Caki2 (cell line): ENCODE measurements around the gene EGF. TPM values are rescaled to one million over a fixed set of nuclear protein-coding genes. Genes with fewer than 3 reads are reported as not detected.

Experiments
- DNase-seq: peaks from one replicate; pipeline ENCODE4 v3.0.0-alpha.2; 2015; ENCODE audit warnings: low read depth
- in situ Hi-C: cut with HindIII; loops from 2 replicates; pipeline ENCODE4 v1.10.0; 2016; ENCODE audit warnings: low sequenced_read_pairs, low pct_unique_long_range_greater_than_20kb, mixed read lengths
- total RNA-seq: library from RNA; depleted of rRNA; stranded (reverse); fragments of >200 nt; shearing (Covaris generic); gene quantifications from 2 replicates; pipeline ENCODE4 v1.2.3, GENCODE V29; 2014; ENCODE audit warnings: low replicate concordance

Gene EGF
- total RNA-seq, 1 experiment from 2014 or later = 8.8 TPM

DNA sequence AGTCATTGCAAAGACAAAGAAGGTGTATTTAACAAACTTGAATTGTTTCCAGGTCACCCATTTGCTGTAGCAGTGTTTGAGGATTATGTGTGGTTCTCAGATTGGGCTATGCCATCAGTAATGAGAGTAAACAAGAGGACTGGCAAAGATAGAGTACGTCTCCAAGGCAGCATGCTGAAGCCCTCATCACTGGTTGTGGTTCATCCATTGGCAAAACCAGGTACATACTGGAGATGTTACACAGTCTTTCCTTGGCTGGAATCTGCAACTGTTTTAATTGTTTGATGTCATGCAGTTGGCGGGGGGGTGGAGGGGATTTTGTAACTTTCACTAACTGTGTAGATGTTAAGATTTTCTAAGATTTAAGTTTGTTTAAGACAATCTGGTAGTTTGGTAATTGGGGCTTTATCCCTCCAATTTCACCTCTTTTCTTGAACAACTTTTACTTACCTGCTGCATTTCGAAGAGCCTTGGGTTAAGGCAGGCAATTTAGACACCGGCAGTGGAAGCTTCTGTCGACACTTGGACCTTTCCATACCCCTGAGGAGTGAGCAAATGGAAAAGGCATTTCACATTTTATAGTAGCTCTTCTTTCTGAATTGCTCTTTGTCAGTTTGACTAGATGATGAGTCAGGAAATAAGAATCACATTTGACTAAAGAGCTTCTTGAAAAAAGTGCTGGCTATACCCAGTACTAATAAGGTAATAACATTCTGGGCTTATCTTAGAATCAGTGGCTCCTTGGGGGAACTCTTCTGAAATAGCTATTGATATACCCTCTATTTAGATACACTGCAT, 67.4 kb downstream of the EGF start:
- in situ Hi-C loops = no loop called here
- no peak for DNase-seq

DNA sequence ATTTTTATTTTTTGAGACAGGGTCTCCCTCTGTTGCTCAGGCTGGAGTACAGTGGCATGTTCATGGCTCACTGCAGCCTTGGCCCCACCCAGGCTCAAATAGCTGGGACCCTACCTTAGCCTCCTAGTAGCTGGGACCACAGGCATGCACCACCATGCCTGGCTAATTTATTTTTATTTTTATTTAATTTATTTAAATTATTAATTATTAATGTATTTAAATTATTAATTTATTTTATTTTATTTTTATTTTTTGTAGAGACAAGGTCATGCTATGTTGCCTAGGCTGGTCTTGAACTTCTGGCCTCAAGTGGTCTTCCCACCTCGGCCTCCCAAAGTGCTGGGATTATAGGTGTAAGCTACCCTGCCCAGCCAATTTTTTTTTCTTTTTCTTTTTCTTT, 69.3 kb downstream of the EGF start:
- in situ Hi-C loops = no loop called here
- no peak for DNase-seq

DNA sequence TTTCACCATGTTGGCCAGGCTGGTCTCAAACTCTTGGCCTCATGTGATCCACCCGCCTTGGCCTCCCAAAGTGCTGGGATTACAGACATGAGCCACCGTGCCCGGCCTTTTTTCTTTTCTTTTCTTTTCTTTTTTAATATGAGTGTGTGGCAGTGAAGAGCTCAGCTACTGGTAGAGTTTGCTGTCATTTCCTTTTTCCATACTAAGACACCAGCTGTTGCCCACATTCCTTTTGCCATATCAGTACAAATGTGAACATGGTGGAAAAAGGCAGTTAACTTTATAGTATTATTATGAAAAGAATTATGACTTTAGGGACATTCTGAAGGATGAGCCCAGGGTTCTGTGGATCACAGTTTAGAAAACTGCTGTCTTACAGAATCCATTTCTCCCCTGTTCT, 69.8 kb downstream of the EGF start:
- DNase-seq = no peak
- in situ Hi-C loops = no loop called here

DNA sequence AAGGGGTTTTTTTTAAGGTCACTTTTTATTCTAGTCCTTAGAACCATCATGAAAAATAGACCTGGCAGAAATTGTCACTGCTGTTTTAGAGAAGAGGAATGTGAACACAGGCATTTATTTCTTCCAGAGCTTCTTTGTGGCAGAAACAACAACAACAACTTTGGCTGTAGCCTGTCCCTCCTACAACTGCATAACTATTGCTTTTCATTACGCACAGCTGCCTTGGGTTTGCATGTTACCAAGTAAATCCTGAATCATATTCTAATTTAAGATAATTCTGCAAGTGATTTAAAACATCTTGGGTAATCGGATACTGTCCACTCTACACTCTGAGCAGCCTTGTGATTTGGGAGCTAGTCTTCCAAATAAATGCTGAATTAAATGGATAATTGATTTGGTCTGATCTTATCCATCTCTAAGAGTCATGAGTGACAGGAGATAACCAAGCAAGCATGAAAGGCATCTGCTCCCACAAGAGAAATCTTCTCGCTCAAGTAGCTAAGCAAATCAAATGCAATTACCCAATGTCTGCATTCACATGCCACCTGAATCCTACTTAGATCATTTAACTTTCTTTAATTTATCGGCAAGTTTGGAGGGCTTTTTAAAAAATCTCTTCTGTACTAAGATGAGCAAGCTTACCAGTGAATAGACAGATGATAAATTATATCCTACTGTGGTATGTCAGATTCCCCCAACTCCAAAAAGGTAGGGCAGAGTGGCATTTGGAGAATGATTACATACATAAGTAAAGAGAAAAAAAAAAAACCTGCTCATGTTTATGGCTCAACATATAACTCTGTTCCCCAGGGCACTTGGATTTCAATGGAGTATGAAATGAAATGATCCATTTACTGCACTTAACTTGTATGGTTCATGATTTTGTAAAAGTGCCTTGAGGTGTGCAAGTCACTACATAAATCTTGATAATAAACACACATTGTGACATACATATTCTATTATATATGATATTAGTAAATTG, 73.6 kb downstream of the EGF start:
- DNase-seq = no peak
- in situ Hi-C loops = no loop called here

DNA sequence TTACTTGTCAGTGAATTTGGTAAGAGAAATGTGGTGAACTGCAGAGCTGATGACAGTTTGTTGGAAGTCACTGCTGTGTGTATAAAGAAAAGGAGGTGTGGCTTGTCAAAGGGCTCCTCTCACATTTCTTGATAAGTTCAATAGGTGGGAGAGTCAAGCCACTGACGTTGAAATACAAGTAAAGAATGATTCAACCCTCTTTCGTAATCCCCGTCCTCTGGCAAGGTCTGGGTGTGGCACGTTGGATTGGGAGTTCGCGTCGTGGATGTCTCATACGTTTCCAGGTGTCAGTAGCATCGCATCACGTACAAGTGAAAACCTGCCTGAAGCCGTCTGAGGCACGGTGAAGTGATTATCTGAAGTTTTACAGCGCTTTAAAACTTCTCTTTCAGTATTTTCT, 76.4 kb downstream of the EGF start:
- DNase-seq = no peak
- in situ Hi-C loops = no loop called here

DNA sequence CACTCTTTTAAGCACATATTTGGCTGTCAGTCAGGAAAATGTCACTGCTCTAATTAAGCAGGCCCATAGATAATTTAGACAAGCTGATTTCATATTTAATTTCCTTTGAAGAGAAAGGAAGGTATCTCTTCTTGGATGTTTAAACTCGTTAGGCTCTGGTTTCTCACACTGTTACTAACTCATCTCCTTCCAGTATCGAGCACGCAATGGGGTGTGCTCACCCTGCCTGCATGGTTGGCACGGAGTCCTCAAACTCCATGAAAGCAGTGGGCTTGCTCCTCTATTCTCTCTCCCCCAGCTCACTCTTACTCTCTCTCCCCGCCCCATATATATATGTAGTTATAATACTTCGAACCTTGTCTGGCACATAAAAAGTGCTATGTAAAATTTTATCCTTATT, 76.9 kb downstream of the EGF start:
- in situ Hi-C loops = no loop called here
- no peak for DNase-seq

DNA sequence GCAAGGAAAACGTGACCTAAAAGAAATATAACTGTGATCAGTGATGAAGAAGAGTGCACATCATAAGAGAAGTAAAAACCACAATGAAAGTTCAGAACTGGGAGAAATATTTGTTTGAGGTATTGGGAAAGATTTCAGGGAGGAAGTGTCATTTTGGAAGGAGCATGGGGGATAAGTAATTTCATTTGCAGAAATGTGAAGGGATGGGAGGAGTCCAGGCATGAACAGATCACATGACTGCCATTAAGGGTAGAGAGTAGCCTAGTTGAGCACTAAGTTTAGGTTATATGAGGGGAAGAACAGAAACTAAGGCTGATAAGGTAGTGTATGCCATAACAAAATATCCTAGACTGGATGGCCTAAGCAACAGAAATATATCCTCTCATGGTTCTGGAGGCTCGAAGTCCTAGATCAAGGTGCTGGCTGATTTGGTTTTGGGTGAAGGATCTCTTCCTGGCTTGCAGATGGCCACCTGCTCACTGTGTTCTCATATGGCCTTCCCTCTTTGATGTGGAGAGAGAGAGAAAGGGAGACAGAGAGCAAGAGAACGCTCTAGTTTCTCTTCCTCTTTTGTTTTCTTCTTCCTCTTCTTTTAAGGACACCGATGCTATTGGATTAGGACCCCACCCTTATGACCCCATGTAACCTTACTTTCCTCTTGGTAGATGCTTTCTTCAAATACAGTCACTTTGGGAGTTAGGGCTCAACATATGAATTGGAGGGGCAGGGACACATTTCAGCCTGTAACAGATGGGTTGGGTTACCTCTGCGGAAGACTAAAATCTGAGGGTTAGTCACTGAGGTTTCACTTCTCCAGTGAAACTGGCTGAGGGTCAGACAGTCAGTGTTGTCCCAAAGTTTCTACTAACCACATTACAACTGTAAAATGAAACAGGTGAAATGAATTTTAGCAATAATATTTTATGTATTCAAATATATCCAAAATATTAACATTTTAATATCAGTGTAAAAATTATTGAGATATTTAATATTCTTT, 77.9 kb downstream of the EGF start:
- in situ Hi-C loops = no loop called here
- no peak for DNase-seq

DNA sequence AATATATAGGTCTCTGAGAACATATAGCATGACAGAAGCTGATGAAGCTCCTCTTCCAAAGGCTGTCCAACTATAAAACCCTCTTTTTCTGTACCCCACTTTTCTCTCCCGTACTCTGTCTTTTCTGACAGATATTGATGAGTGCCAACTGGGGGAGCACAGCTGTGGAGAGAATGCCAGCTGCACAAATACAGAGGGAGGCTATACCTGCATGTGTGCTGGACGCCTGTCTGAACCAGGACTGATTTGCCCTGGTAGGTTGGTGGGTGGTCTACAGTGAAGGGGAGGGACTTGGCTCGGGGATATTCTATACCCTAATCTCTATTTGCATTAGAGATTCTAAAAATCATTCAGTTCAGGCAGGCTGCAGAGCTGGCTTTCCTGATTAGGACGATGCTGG, 80.4 kb downstream of the EGF start:
- in situ Hi-C loops = no loop called here
- DNase-seq = no peak

DNA sequence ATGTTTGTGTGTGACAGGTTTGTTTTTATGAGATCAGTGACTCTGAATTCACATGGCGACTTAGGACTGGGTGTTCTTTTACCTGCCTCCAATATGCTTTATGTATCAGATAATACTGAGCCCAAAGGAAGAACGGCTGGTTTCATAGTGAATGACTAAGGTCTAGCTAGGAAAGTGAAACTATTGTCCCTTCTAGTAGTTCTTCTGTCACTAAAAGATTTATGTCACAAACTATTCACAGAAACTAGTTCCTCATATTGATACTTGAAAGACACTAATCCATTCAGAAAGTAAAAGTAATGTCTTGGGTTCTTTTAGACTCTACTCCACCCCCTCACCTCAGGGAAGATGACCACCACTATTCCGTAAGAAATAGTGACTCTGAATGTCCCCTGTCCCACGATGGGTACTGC, 81.7 kb downstream of the EGF start:
- in situ Hi-C loops = no loop called here
- no peak for DNase-seq

DNA sequence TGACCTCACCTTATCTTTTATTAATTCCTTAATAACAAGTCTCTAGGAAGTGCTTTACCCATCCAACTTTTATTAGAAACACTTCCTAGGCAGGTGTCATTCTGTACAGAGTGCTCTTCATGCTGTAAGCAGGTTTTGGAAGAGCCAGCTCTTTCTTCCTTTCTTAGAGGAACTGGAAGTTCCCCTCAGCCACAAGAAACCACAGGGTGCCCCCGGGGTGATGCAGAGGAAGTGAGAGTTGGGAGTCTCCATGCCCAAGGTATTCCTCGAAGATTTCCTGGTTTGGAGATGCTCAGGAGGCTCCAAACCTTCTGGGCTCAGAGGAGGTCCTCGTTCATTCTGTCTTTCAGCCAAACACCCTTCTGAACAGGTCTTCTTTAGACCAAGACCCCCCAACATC, 83.8 kb downstream of the EGF start:
- DNase-seq = no peak
- in situ Hi-C loops = no loop called here

DNA sequence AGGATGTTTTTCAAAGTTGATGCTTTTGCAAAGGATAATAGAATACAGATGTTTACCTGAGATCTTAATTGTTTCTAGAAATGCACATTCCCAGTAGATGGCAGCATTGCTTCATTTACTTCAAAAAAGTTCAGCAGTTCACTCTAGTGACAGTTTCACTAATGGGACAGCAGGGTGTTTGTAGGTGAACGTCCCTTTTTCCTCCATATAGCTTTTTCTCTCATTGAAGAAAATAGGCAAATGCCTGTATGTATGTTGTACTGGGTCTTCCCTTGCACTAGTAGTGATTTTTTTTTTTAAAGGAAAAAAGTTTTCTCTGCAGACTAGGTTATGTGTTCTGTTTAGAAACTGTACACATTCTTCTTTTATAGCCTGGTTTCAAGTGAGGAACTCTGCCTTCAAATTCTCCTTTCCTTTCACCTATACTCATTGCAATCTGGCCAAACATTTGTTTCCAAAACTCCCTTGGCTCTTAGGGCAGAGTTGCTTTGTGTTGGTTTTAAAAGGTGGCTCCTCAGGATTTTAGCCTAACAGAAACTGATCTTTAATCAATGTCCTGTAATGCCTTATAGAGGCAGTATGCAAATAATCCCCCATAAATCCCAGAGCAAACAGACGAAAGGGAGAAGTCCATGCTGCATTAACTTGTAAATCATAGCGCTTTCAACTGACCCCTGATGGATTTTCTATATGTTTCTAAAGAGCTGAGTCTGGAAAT, 86.3 kb downstream of the EGF start:
- peak; percentile 40 for DNase-seq
- in situ Hi-C loops = no loop called here

DNA sequence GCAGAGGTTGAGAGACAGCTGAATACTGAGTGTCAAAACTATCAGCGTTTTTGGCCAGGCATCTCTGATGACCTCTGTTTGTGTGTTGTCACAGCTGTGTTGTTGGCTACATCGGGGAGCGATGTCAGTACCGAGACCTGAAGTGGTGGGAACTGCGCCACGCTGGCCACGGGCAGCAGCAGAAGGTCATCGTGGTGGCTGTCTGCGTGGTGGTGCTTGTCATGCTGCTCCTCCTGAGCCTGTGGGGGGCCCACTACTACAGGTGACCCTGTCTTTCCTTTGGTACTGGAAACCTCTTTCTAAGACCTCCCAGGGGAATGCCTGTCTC, 86.9 kb downstream of the EGF start:
- in situ Hi-C loops = no loop called here
- DNase-seq = no peak

DNA sequence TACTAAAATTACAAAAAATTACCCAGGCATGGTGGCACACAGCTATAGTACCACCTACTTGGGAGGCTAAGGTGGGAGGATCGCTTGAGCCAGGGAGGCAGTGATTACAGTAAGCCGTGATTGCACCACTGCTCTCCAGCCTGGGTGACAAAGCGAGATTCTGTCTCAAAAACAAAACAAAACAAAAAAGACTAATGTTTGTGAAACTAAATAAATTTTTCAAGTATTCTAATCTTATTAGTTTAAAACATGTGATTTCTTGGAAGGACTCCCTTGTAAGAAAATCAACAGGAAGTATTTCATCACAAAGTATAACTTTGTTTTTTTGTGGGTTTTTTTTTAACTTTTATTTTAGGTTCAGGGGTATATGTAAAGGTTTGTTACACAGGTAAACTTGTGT, 89.6 kb downstream of the EGF start:
- no peak for DNase-seq
- in situ Hi-C loops = no loop called here

DNA sequence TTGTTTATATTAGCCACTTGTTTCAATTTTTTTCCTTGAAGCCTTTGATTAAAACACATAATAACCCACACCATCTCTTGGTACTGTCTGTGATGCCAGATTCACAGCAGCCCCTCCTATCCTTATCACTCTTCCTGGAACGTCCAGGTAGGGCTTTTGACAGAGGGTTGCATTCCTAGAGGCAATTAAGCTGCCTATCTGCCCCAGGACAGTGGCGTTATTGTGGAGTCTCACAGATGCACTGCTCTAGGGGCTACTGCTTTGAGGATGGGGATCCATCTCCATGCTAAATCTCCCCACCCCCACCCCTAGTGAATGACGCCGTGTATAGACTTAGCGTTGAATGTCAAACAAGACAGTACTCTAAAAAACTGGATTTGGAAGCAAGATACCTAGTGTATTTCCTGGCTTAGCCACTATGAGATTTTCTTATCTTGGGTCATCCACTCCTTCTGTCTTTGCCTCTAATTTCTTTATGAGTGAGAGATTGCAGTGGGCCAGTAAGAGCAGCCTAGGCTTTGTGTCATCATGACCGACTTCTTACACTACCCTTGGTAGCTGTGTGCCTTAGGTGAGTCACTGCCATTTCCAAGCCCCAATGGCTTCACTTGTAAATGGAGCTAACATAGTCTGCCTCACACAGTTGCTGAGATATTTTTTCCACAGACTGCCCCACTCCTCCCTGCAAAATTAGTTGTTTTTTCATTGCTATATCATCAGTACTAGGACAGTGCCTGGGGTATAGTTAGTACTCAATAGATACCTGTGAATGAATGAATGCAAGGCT, 90.9 kb downstream of the EGF start:
- in situ Hi-C loops = no loop called here
- DNase-seq = no peak

DNA sequence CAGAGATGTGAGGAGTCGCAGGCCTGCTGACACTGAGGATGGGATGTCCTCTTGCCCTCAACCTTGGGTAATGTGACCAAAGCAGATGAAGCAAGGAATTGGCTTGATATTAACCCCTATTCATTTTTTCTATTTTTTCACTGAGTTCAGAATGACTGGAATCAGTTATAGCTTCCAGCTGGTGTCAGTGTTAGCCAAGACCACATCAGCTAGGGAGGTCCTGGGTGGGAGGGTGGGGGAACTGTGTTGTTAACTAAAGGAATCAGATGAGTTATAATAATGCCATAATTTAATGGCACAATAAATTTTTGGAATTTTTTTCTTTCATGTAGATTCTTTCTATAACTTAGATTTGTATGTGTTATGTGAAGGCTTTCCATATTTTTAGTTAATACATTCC, 91.9 kb downstream of the EGF start:
- in situ Hi-C loops = no loop called here
- no peak for DNase-seq

DNA sequence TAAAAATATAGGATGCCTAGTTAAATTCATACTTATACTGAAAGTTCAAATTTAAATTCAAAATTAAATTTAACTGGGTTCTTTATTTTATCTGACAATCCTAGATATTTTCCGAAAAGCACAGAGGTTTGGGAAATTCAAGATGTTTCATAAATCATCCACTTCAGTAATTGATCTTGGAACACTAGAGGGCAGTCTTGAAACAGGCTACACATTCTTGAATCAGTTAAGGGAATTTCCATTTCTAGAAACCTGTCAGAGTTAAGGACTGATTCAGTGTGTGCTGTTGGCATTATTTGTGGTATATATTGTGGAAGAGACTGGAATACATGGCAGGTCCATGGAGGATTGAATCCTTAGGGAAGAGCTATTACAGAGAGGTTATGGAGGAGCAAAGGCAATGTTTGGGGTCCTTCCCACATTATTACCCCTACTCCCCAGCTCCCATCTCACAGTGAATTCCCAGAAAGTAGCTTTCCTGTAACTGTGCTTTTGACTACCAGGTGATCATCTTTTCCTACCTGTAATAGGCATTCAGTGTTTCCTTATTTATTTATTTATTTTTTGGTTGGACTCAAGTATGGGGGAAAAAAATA, 92.9 kb downstream of the EGF start:
- peak; percentile 48 for DNase-seq
- in situ Hi-C loops = no loop called here

DNA sequence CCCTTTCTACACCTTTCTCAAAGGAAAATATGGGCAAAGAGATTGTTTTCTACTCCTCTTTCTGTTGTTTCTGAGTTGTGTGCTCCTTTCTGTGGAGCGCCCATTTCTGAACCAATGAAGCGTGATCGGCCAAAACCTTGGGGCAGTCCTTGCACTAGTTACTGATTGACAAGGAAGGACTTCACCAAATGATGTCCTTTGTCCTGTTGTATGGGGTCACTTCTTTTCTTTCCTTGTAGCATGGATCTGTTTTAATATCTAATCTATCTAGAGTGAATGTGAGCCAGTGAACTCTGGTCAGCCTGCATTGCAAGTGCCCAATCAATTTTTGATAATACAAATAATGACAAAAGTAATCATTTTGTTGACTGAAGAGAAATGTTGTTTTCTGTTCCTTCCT, 94.5 kb downstream of the EGF start:
- peak; percentile 50 for DNase-seq
- in situ Hi-C loops = no loop called here
